GM18519 (cell line): ENCODE data around the gene LAX1.
"Not testable (repeated sequence)": the region's sequence is repeated elsewhere in the genome, so short reads cannot be mapped to it uniquely, and the experiment has no call there.

Experiments
- ATAC-seq: cut with Tn5 transposase; IDR thresholded peaks from one replicate; pipeline ENCODE4 v1.9.1; 2021; ENCODE audit warnings: mild to moderate bottlenecking, moderate library complexity; ENCODE audit not compliant: unreplicated experiment, low FRiP score

The LAX1 gene

GRCh38 chr1:203764105-203765028 lies 616 bp upstream of the LAX1 start:
- ATAC-seq, result no peak

- ATAC-seq, result no peak
Observed at GRCh38 chr1:203768256-203768655, 3.3 kb downstream of the LAX1 start.

GRCh38 chr1:203769505-203770343 lies 4.7 kb downstream of the LAX1 start:
- no peak for ATAC-seq

GRCh38 chr1:203771901-203772301 lies 6.9 kb downstream of the LAX1 start:
- no peak for ATAC-seq

GRCh38 chr1:203772836-203773235 lies 7.9 kb downstream of the LAX1 start:
- no peak for ATAC-seq

GRCh38 chr1:203776636-203777035 lies 11.7 kb downstream of the LAX1 start:
- no peak for ATAC-seq

- no peak for ATAC-seq
Observed at GRCh38 chr1:203777596-203777995, 12.6 kb downstream of the LAX1 start.

GRCh38 chr1:203778146-203778545 lies 13.2 kb downstream of the LAX1 start:
- no peak for ATAC-seq

- no peak for ATAC-seq
Observed at GRCh38 chr1:203778789-203779188, 13.8 kb downstream of the LAX1 start.

GRCh38 chr1:203781962-203782361 lies 17.0 kb downstream of the LAX1 start:
- no peak for ATAC-seq

- ATAC-seq, result no peak
Observed at GRCh38 chr1:203789966-203790365, 25.0 kb downstream of the LAX1 start.

- no peak for ATAC-seq
Observed at GRCh38 chr1:203791498-203791897, 26.5 kb downstream of the LAX1 start.

- ATAC-seq, result no peak
Observed at GRCh38 chr1:203792486-203792885, 27.5 kb downstream of the LAX1 start.

GRCh38 chr1:203793561-203793960 lies 28.6 kb downstream of the LAX1 start:
- not testable (repeated sequence) for ATAC-seq

GRCh38 chr1:203794764-203795440 lies 29.9 kb downstream of the LAX1 start:
- ATAC-seq, result no peak

GRCh38 chr1:203795441-203796235 lies 30.7 kb downstream of the LAX1 start, which contains the start of the genes ZBED6 and ZC3H11A:
TSS of gene ZBED6 (plus strand) at chr1:203795623. CDS start at chr1:203797523, 1,900 bp downstream.
TSS of gene ZC3H11A (plus strand) at chr1:203795623. CDS start at chr1:203817071, 21,448 bp downstream.
- ATAC-seq, result peak; percentile 88

- no peak for ATAC-seq
Observed at GRCh38 chr1:203796236-203796605, 31.2 kb downstream of the LAX1 start.

GRCh38 chr1:203797216-203797615 lies 32.2 kb downstream of the LAX1 start:
- no peak for ATAC-seq

GRCh38 chr1:203797948-203798655 lies 33.1 kb downstream of the LAX1 start:
- ATAC-seq, result no peak
